GM12878 (cell line): ENCODE measurements around the gene INPP1. TPM values are rescaled to one million over a fixed set of nuclear protein-coding genes. Genes with fewer than 3 reads are reported as not detected.

Source experiments
- ATAC-seq: fragments of 200-7000 bp; cut with Tn5 transposase; 3 replicates; pipeline ENCODE4 v1.9.1; 2020; ENCODE audit warnings: mild to moderate bottlenecking, moderate library complexity
- BruUV-seq: library from RNA; stranded (reverse); fragments of 400-500 nt; replicated peaks from 2 replicates; lab custom pipeline; 2021; lab: Mats Ljungman, UMichigan
- CTCF ChIA-PET: fragments of 300-600 bp; sonication (Branson Sonifier 250); formaldehyde crosslinking; extraction: SDS; loops from one replicate; lab custom pipeline; 2021; ENCODE audit warnings: inconsistent platforms; lab: Yijun Ruan, JAX
- POLR2A ChIA-PET: fragments of 350-600 bp; formaldehyde crosslinking; extraction: SDS; loops from one replicate; lab custom pipeline; 2021; ENCODE audit warnings: inconsistent platforms; lab: Charles Lee
- RAD21 ChIA-PET: fragments of 300-600 bp; sonication (Branson Sonifier 250); formaldehyde crosslinking; loops from one replicate; lab custom pipeline; 2023; ENCODE audit warnings: antibody characterized with exemption; ENCODE audit not compliant: unreplicated experiment; lab: Charles Lee
- SMC1A ChIA-PET: fragments of 300-600 bp; sonication (Branson Sonifier 250); formaldehyde crosslinking; loops from one replicate; lab custom pipeline; 2023; ENCODE audit not compliant: unreplicated experiment, uncharacterized antibody; lab: Charles Lee
- DNase-seq: peaks from one replicate; pipeline ENCODE4 v3.0.0-alpha.2; 2011; ENCODE audit warnings: low read depth, low spot score
- FAIRE-seq: peaks from 3 replicates; lab custom pipeline; 2011; peaks lifted over from hg19 to GRCh38; lab: Jason Lieb, UNC
- H2AFZ ChIP-seq: 2 replicates; pipeline ENCODE4 v1.6.0; 2011; ENCODE audit warnings: low read depth, low read length, control low read depth; ENCODE audit not compliant: control insufficient read depth
- H3K27ac ChIP-seq: 2 replicates; pipeline ENCODE4 v1.5.1; 2011; ENCODE audit warnings: control low read depth; ENCODE audit not compliant: control insufficient read depth, insufficient read depth
- H3K27me3 ChIP-seq, 2 experiments: replicated peaks in 1 of 2; 2 replicates each; pipeline versions ENCODE4 v1.6.0 to v1.6.1; 2011; ENCODE audit warnings: low read length in 1 of 2; ENCODE audit not compliant: control insufficient read depth in 2 of 2, insufficient read depth in 2 of 2
- H3K36me3 ChIP-seq, 2 experiments: 2 replicates each; pipeline ENCODE4 v1.5.1; 2011; ENCODE audit warnings: low read length in 1 of 2; ENCODE audit not compliant: control insufficient read depth in 2 of 2, insufficient read depth in 2 of 2
- H3K4me1 ChIP-seq: 2 replicates; pipeline ENCODE4 v1.6.1; 2011; ENCODE audit warnings: mild to moderate bottlenecking, low read length, moderate library complexity, mixed read lengths; ENCODE audit not compliant: control insufficient read depth, insufficient read depth
- H3K4me2 ChIP-seq: 2 replicates; pipeline ENCODE4 v1.6.0; 2011; ENCODE audit warnings: control low read depth; ENCODE audit not compliant: control insufficient read depth, insufficient read depth
- H3K4me3 ChIP-seq: fragments of 200-600 bp; sonication (generic); 2 replicates; pipeline ENCODE4 v1.5.1; 2016
- H3K79me2 ChIP-seq: 2 replicates; pipeline ENCODE4 v1.6.0; 2011; ENCODE audit warnings: low read length; ENCODE audit not compliant: control insufficient read depth, insufficient read depth
- H3K9ac ChIP-seq: 2 replicates; pipeline ENCODE4 v1.8.0; 2011; ENCODE audit warnings: low read length, control low read depth, mixed read lengths; ENCODE audit not compliant: control insufficient read depth, insufficient read depth
- H3K9me3 ChIP-seq: replicated peaks from 3 replicates; pipeline ENCODE4 v1.5.1; 2011; ENCODE audit warnings: mild to moderate bottlenecking, low read length; ENCODE audit not compliant: control insufficient read depth, insufficient read depth
- H4K20me1 ChIP-seq: 2 replicates; pipeline ENCODE4 v1.6.0; 2011; ENCODE audit not compliant: control insufficient read depth, insufficient read depth
- SMAD1 ChIP-seq: fragments of 450-650 bp; IDR thresholded peaks from 2 replicates; pipeline ENCODE4 v1.6.1; 2018; ENCODE audit warnings: mild to moderate bottlenecking, low read depth; ENCODE audit not compliant: partially characterized antibody
- ZNF24 ChIP-seq: fragments of 450-650 bp; IDR thresholded peaks from 2 replicates; pipeline ENCODE4 v1.6.1; 2017; ENCODE audit warnings: antibody characterized with exemption, mild to moderate bottlenecking
- WGBS: methylation state at CpG from one replicate; pipeline ENCODE4 v1.1.6; 2016; ENCODE audit warnings: low lambda C conversion rate; ENCODE audit not compliant: insufficient replicate concordance, insufficient coverage; ENCODE audit errors: missing lambda C conversion rate; 5-methylcytosine and 5-hydroxymethylcytosine counted together
- in situ Hi-C: fragments of 300-500 bp; cut with MboI; formaldehyde crosslinking; loops from 9 replicates; pipeline ENCODE4 v1.14.3; 2018; ENCODE audit warnings: mixed read lengths
- intact Hi-C: fragments of 100-400 bp; cut with micrococcal nuclease; formaldehyde crosslinking; loops from one replicate; pipeline ENCODE4 v1.14.2; 2022; ENCODE audit not compliant: unreplicated experiment
- polyA plus RNA-seq, 11 experiments: library from polyadenylated mRNA; depleted of rRNA in 4 of 11; unstranded in 6 of 11; stranded (reverse) in 5 of 11; fragments of >200 nt; fragmentation: Nextera tagmentation in 4 of 11; fragmentation: Illumina TruSeq in 1 of 11; extraction: Ambion mirVana in 4 of 11; extraction: Trizol in 1 of 11; gene quantifications; 1 replicate in 1 of 11; 2 replicates in 10 of 11; pipeline versions ENCODE4 v1.2.1 to v1.2.3, GENCODE V29; 2011 to 2016; ENCODE audit warnings: inconsistent platforms in 2 of 11, missing spikeins in 2 of 11, low read depth in 1 of 11
- total RNA-seq, 4 experiments: library from RNA; depleted of rRNA in 3 of 4; stranded (reverse); fragments of >200 nt in 3 of 4; fragmentation: Illumina TruSeq in 1 of 4; extraction: Trizol in 1 of 4; gene quantifications; 2 replicates each; pipeline versions ENCODE4 v1.2.1 to v1.2.3, GENCODE V29; 2013 to 2021
- TF ChIP-seq, protein P1 (sequence below): fragments of 450-650 bp; IDR thresholded peaks from 2 replicates; pipeline ENCODE4 v1.6.1; 2017; ENCODE audit warnings: mild to moderate bottlenecking, moderate library complexity
- TF ChIP-seq, protein P2 (sequence below): fragments of 150-350 bp; IDR thresholded peaks from 2 replicates; pipeline ENCODE4 v1.6.1; 2016; ENCODE audit warnings: low read depth, low read length

Gene INPP1
- total and polyA plus RNA-seq, 10 of the 15 experiments (the other 5 are each of a cell fraction or from before 2014, with no cell fraction given), result 3.3 to 17.9 (median 11.1) TPM

DNA sequence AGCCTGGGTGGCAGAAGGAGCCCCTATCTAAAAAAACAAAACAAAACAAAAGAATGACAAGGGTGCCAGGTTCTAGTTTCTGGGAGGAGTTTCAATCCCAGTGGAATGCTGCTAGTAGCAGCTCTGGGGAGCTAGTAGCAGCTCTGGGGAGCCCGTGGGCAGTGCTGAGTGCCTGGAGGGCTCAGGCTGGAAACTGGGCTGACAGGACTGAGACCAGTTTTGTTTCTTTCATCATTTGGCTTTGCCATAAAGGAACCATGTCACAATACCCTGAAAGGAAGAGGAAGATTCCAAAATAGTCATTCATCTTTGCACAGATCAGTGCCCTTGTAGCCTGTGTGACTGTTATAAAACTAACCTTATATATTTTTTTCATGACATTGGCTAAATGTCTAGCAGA, 75.3 kb downstream of the INPP1 start (continued):
- TF ChIP-seq, protein P1, sequence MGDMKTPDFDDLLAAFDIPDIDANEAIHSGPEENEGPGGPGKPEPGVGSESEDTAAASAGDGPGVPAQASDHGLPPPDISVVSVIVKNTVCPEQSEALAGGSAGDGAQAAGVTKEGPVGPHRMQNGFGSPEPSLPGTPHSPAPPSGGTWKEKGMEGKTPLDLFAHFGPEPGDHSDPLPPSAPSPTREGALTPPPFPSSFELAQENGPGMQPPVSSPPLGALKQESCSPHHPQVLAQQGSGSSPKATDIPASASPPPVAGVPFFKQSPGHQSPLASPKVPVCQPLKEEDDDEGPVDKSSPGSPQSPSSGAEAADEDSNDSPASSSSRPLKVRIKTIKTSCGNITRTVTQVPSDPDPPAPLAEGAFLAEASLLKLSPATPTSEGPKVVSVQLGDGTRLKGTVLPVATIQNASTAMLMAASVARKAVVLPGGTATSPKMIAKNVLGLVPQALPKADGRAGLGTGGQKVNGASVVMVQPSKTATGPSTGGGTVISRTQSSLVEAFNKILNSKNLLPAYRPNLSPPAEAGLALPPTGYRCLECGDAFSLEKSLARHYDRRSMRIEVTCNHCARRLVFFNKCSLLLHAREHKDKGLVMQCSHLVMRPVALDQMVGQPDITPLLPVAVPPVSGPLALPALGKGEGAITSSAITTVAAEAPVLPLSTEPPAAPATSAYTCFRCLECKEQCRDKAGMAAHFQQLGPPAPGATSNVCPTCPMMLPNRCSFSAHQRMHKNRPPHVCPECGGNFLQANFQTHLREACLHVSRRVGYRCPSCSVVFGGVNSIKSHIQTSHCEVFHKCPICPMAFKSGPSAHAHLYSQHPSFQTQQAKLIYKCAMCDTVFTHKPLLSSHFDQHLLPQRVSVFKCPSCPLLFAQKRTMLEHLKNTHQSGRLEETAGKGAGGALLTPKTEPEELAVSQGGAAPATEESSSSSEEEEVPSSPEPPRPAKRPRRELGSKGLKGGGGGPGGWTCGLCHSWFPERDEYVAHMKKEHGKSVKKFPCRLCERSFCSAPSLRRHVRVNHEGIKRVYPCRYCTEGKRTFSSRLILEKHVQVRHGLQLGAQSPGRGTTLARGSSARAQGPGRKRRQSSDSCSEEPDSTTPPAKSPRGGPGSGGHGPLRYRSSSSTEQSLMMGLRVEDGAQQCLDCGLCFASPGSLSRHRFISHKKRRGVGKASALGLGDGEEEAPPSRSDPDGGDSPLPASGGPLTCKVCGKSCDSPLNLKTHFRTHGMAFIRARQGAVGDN, result no peak

DNA sequence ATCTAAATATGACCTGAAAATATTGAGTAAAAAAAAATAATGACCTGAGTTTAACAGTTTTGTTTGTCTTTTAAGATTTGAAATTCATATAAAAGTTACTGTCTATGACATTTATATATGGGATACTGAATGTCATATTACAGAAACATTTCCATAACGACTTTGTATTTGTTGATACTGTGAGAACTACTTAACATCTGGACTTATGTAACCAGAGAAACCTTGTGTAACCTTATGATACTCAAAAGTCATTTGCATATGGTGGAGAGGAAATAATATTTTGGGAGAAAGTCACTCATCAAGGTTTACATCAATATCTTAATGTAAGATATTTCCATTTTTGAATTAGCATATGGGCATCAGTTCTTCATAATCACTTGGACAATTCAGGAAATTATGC, 77.4 kb downstream of the INPP1 start:
- no peak for DNase-seq
- Histone ChIP-seq H3K9me3 (no peaks in the 10 kb centered on the region), H3K27me3 (no peaks in the 10 kb centered on the region), H3K9ac (no peak overlapping the region), H2AFZ (no peak overlapping the region), H3K4me3 (no peak overlapping the region), H3K4me2 (no peak overlapping the region), H4K20me1 (no peaks in the 10 kb centered on the region), H3K27ac (no peak overlapping the region), H3K79me2 (peaks cover 3% of the 10 kb centered on the region)
- RAD21 ChIA-PET, result no interaction called here
- SMC1A ChIA-PET, result no interaction called here
- CTCF ChIA-PET, result no interaction called here
- intact Hi-C loops, result no loop called here
- in situ Hi-C loops, result no loop called here
- TF ChIP-seq, protein P2, sequence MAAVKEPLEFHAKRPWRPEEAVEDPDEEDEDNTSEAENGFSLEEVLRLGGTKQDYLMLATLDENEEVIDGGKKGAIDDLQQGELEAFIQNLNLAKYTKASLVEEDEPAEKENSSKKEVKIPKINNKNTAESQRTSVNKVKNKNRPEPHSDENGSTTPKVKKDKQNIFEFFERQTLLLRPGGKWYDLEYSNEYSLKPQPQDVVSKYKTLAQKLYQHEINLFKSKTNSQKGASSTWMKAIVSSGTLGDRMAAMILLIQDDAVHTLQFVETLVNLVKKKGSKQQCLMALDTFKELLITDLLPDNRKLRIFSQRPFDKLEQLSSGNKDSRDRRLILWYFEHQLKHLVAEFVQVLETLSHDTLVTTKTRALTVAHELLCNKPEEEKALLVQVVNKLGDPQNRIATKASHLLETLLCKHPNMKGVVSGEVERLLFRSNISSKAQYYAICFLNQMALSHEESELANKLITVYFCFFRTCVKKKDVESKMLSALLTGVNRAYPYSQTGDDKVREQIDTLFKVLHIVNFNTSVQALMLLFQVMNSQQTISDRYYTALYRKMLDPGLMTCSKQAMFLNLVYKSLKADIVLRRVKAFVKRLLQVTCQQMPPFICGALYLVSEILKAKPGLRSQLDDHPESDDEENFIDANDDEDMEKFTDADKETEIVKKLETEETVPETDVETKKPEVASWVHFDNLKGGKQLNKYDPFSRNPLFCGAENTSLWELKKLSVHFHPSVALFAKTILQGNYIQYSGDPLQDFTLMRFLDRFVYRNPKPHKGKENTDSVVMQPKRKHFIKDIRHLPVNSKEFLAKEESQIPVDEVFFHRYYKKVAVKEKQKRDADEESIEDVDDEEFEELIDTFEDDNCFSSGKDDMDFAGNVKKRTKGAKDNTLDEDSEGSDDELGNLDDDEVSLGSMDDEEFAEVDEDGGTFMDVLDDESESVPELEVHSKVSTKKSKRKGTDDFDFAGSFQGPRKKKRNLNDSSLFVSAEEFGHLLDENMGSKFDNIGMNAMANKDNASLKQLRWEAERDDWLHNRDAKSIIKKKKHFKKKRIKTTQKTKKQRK, result no peak
- no peak for TF ChIP-seq SMAD1
- TF ChIP-seq ZNF24, result no peak
- TF ChIP-seq, all 136 proteins: peak for 0
- Histone ChIP-seq H3K4me1 (peaks cover 6% of the 10 kb centered on the region), H3K36me3 (no peaks in the 10 kb centered on the region)
- ATAC-seq (no peak), FAIRE-seq (no peak)
- WGBS, result 94% methylated on average over 1 of the region's 1 CpG
- no TSS peak for BruUV-seq
- POLR2A ChIA-PET, result no interaction called here

Other genes with a start within 250 kb of the INPP1 start
- gene HIBCH, start 23.8 kb upstream of the INPP1 start, total RNA-seq (2014; rRNA removed), result 22.3 and 28.0 TPM in 2 replicates
- 33.6 and 34.2 TPM in 2 replicates for gene HIBCH, start 23.8 kb upstream of the INPP1 start, total RNA-seq (2014; rRNA removed; fragmentation: Illumina TruSeq; extraction: Trizol)
- gene HIBCH, start 23.8 kb upstream of the INPP1 start, total RNA-seq (2021), result 28.4 and 29.3 TPM in 2 replicates
- gene HIBCH, start 23.8 kb upstream of the INPP1 start, polyA plus RNA-seq (2011; rRNA removed), result 40.1 and 66.2 TPM in 2 replicates
- 34.6 and 43.2 TPM in 2 replicates for gene HIBCH, start 23.8 kb upstream of the INPP1 start, polyA plus RNA-seq (2014; fragmentation: Illumina TruSeq; extraction: Trizol)
- 10 to 100 TPM; 64.6 to 73.8 TPM for gene HIBCH, start 23.8 kb upstream of the INPP1 start, polyA plus RNA-seq (2014; fragmentation: Nextera tagmentation; extraction: Ambion mirVana)
- gene HIBCH, start 23.8 kb upstream of the INPP1 start, polyA plus RNA-seq (2014; rRNA removed), result 24.5 and 29.0 TPM in 2 replicates
- gene HIBCH, start 23.8 kb upstream of the INPP1 start, polyA plus RNA-seq (2016; fragmentation: Nextera tagmentation; extraction: Ambion mirVana), result 10 to 100 TPM; 73.8 to 81.0 TPM
- gene MFSD6, start 64.8 kb downstream of the INPP1 start, total RNA-seq (2014; rRNA removed), result 38.3 and 38.6 TPM in 2 replicates
- gene MFSD6, start 64.8 kb downstream of the INPP1 start, total RNA-seq (2014; rRNA removed; fragmentation: Illumina TruSeq; extraction: Trizol), result 20.6 and 21.5 TPM in 2 replicates
- gene MFSD6, start 64.8 kb downstream of the INPP1 start, total RNA-seq (2021), result 42.6 and 44.1 TPM in 2 replicates
- gene MFSD6, start 64.8 kb downstream of the INPP1 start, polyA plus RNA-seq (2011; rRNA removed), result 20.9 and 25.8 TPM in 2 replicates
- gene MFSD6, start 64.8 kb downstream of the INPP1 start, polyA plus RNA-seq (2014; fragmentation: Illumina TruSeq; extraction: Trizol), result 32.2 and 32.5 TPM in 2 replicates
- gene MFSD6, start 64.8 kb downstream of the INPP1 start, polyA plus RNA-seq (2014; fragmentation: Nextera tagmentation; extraction: Ambion mirVana), result 10 to 100 TPM in 1 of 2 experiments, 1 to 10 TPM in 1; 6.7 to 10.3 TPM
- gene MFSD6, start 64.8 kb downstream of the INPP1 start, polyA plus RNA-seq (2014; rRNA removed), result 26.9 and 29.5 TPM in 2 replicates
- 10 to 100 TPM; 19.5 to 34.4 TPM for gene MFSD6, start 64.8 kb downstream of the INPP1 start, polyA plus RNA-seq (2016; fragmentation: Nextera tagmentation; extraction: Ambion mirVana)
- 7.9 and 12.6 TPM in 2 replicates for gene NEMP2, start 191.1 kb downstream of the INPP1 start, total RNA-seq (2014; rRNA removed)
- 8.3 and 11.6 TPM in 2 replicates for gene NEMP2, start 191.1 kb downstream of the INPP1 start, total RNA-seq (2014; rRNA removed; fragmentation: Illumina TruSeq; extraction: Trizol)
- gene NEMP2, start 191.1 kb downstream of the INPP1 start, total RNA-seq (2021), result 10.4 and 12.6 TPM in 2 replicates
- gene NEMP2, start 191.1 kb downstream of the INPP1 start, polyA plus RNA-seq (2011; rRNA removed), result 12.9 and 19.0 TPM in 2 replicates
- gene NEMP2, start 191.1 kb downstream of the INPP1 start, polyA plus RNA-seq (2014; fragmentation: Illumina TruSeq; extraction: Trizol), result 7.6 and 9.7 TPM in 2 replicates
- gene NEMP2, start 191.1 kb downstream of the INPP1 start, polyA plus RNA-seq (2014; fragmentation: Nextera tagmentation; extraction: Ambion mirVana), result 1 to 10 TPM; 2.3 to 3.6 TPM
- 6.5 and 7.0 TPM in 2 replicates for gene NEMP2, start 191.1 kb downstream of the INPP1 start, polyA plus RNA-seq (2014; rRNA removed)
- gene NEMP2, start 191.1 kb downstream of the INPP1 start, polyA plus RNA-seq (2016; fragmentation: Nextera tagmentation; extraction: Ambion mirVana), result 10 to 100 TPM; 12.5 to 14.0 TPM